ENCODE results near the gene PLEKHH1. TPM values are rescaled to one million over a fixed set of nuclear protein-coding genes. Genes with fewer than 3 reads are reported as not detected.

The PLEKHH1 gene
- total RNA-seq, 4 donors from 2014 or later: 1.8 to 6.1 (median 4.0) TPM

DNA sequence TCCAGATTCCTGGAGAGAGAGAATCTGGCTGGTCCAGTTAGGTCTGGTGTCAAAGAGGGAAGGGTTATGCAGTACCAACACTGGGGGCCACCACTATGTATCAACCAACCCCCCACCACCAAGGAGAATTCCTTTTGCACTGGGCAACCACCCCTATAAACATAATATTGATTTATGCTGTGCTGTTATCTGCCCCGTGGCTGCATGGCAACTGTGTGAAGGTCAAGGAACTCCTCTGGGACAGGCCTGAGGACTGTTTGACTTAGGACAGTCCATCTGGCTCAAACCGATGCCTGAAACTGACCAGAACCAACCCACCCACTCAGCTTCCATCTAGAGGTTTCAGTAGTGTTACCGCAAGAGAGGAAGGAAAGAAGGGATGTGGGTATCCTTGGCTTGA is 20.5 kb downstream of the PLEKHH1 start:
- Histone ChIP-seq H3K27ac (no peak overlapping the region), H3K9me3 (no peaks in the 10 kb centered on the region), H3K4me1 (no peaks in the 10 kb centered on the region), H3K27me3 (no peaks in the 10 kb centered on the region), H3K4me3 (no peak overlapping the region), H3K36me3 (no peaks in the 10 kb centered on the region)
- TF ChIP-seq POLR2A (IDR thresholded peaks at IDR 0.05) (no peak), POLR2AphosphoS5 (IDR thresholded peaks at IDR 0.05) (no peak), EP300 (IDR thresholded peaks at IDR 0.05) (no peak)
- TF ChIP-seq, protein P1, sequence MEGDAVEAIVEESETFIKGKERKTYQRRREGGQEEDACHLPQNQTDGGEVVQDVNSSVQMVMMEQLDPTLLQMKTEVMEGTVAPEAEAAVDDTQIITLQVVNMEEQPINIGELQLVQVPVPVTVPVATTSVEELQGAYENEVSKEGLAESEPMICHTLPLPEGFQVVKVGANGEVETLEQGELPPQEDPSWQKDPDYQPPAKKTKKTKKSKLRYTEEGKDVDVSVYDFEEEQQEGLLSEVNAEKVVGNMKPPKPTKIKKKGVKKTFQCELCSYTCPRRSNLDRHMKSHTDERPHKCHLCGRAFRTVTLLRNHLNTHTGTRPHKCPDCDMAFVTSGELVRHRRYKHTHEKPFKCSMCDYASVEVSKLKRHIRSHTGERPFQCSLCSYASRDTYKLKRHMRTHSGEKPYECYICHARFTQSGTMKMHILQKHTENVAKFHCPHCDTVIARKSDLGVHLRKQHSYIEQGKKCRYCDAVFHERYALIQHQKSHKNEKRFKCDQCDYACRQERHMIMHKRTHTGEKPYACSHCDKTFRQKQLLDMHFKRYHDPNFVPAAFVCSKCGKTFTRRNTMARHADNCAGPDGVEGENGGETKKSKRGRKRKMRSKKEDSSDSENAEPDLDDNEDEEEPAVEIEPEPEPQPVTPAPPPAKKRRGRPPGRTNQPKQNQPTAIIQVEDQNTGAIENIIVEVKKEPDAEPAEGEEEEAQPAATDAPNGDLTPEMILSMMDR (IDR thresholded peaks at IDR 0.05): no peak
- 67% methylated on average over 3 of the region's 3 CpGs; no CpG with 5 or more reads in 1 of the 2 donors for WGBS, 2 donors (ENCODE audit: low coverage in 1 of 2)
- no peak for ATAC-seq

DNA sequence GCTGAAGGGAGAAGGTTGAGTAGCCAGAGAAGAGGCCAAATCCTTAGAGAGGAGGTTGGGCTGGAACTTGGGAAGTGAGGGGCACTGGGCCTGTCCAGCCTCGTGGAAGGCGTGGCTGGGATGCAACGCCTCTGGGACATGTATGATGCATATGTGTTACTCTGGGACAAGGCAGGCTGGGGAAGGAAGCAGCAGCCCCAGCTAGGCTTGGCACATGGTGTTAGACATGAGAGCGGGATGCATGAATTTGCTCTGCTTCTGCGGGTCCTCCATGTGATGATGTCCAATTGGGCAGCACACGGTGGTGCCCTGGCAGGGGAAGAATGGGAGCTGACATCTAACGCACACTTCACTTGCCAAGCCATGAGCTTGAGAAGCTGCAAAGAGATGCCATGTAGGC is 21.3 kb downstream of the PLEKHH1 start:
- WGBS, 2 donors (ENCODE audit: low coverage in 1 of 2): 88 to 92% methylated on average over 4 to 5 of the region's 7 CpGs
- ATAC-seq: no peak
- Histone ChIP-seq H3K4me1 (no peaks in the 10 kb centered on the region), H3K36me3 (no peaks in the 10 kb centered on the region), H3K27me3 (no peaks in the 10 kb centered on the region), H3K9me3 (no peaks in the 10 kb centered on the region), H3K4me3 (no peak overlapping the region), H3K27ac (no peak overlapping the region)
- no peak for TF ChIP-seq POLR2AphosphoS5 (IDR thresholded peaks at IDR 0.05)
- no peak for TF ChIP-seq EP300 (IDR thresholded peaks at IDR 0.05)
- TF ChIP-seq POLR2A (IDR thresholded peaks at IDR 0.05): no peak
- TF ChIP-seq, protein P1 (IDR thresholded peaks at IDR 0.05): no peak

DNA sequence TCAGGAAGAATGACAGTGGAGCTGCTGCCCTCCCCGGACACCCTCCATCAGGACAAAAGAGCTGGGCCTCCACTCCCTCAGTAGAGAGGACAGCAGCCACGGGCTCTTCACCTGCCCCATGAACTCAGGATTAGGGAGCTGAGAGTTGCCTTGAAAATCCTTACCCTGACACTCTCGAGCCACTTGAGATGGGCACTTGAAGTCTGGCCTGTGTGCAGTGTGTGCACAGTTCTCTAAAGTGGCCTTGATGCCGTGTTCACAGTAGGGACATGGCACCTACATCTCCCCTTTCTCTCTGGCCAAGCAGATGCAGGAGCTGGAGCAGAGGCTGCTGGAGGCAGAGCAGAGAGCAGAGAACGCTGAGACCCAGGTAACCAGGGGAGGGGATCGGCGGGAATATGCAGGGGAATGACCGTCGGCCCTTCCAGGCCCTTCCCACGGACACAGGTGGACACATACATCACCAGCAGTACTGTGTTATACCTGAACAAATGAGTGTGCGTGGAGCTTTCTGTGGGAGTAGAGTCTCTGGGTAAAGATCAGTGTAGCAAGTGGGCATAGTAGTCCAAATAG is 22.5 kb downstream of the PLEKHH1 start:
- TF ChIP-seq, protein P1 (IDR thresholded peaks at IDR 0.05): no peak
- TF ChIP-seq EP300 (IDR thresholded peaks at IDR 0.05) (no peak), POLR2AphosphoS5 (IDR thresholded peaks at IDR 0.05) (no peak), POLR2A (IDR thresholded peaks at IDR 0.05) (no peak)
- Histone ChIP-seq H3K27me3 (no peaks in the 10 kb centered on the region), H3K4me1 (no peaks in the 10 kb centered on the region), H3K9me3 (no peaks in the 10 kb centered on the region), H3K27ac (no peak overlapping the region), H3K4me3 (no peak overlapping the region), H3K36me3 (no peaks in the 10 kb centered on the region)
- ATAC-seq: no peak
- WGBS, 2 donors (ENCODE audit: low coverage in 1 of 2): 80 to 90% methylated on average over 1 to 2 of the region's 11 CpGs

DNA sequence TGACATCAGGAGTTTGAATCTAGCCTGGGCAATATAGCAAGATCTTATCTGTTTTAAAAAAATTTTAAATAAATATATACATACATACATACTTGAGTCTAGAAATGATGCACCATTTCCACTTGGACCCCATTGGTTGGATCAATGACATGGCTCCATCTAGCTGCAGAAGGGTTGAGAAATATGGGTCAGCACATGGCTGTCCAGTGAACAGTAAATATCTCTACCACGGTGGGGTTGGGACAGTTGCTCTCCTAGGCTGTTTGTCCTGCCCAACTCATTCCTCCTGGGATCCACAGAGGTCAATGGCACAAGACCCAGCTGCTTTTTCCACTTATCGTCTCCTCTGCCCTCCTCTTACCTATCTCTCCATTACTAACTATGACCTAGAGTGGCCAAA is 23.6 kb downstream of the PLEKHH1 start:
- WGBS, 2 donors (ENCODE audit: low coverage in 1 of 2): 80 to 93% methylated on average over 2 of the region's 2 CpGs
- no peak overlapping the region for H3K4me3 ChIP-seq
- no peak overlapping the region for H3K27ac ChIP-seq
- no peak for ATAC-seq
- TF ChIP-seq POLR2AphosphoS5 (IDR thresholded peaks at IDR 0.05) (no peak), EP300 (IDR thresholded peaks at IDR 0.05) (no peak), POLR2A (IDR thresholded peaks at IDR 0.05) (no peak)
- TF ChIP-seq, protein P1 (IDR thresholded peaks at IDR 0.05): no peak
- no peaks in the 10 kb centered on the region for H3K36me3 ChIP-seq
- no peaks in the 10 kb centered on the region for H3K27me3 ChIP-seq
- no peaks in the 10 kb centered on the region for H3K4me1 ChIP-seq
- no peaks in the 10 kb centered on the region for H3K9me3 ChIP-seq

DNA sequence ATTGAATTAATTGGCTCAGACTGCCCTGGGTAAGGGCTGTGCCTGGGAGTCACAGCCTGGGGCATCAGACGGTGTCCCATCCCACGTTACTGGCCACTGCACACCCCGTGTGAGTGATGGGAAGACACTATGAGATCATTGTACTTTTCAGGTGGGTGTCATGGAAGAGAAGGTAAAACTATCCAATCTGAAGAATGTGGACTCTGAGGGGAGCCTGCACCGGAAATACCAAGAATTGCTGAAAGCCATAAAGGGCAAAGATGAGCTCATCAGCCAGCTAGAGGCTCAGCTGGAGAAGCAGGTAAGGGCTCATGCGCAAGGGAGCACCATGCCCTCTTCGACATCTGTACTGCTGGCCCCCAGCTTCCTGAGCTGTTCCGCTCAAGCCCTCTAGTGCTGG is 24.0 kb downstream of the PLEKHH1 start:
- TF ChIP-seq EP300 (IDR thresholded peaks at IDR 0.05): no peak
- no peak for TF ChIP-seq POLR2A (IDR thresholded peaks at IDR 0.05)
- TF ChIP-seq, protein P1 (IDR thresholded peaks at IDR 0.05): no peak
- TF ChIP-seq POLR2AphosphoS5 (IDR thresholded peaks at IDR 0.05): no peak
- no peaks in the 10 kb centered on the region for H3K27me3 ChIP-seq
- no peaks in the 10 kb centered on the region for H3K9me3 ChIP-seq
- no peak overlapping the region for H3K4me3 ChIP-seq
- H3K36me3 ChIP-seq: peaks cover 0 to 4% of the 10 kb centered on the region in 2 donors
- H3K27ac ChIP-seq: no peak overlapping the region
- no peaks in the 10 kb centered on the region for H3K4me1 ChIP-seq
- 80 to 82% methylated on average over 1 to 7 of the region's 7 CpGs for WGBS, 2 donors (ENCODE audit: low coverage in 1 of 2)
- ATAC-seq: no peak
